K562 (cell line): ENCODE data around the gene HMBS. TPM values are rescaled to one million over a fixed set of nuclear protein-coding genes. Genes with fewer than 3 reads are reported as not detected.

ENCODE experiments used
- ATF2 ChIP-seq: sonication (generic); formaldehyde crosslinking; IDR thresholded peaks from 2 replicates; pipeline ENCODE4 v1.8.1; 2022; ENCODE audit warnings: missing genetic modification reagents
- CHAMP1 ChIP-seq: fragments of 450-650 bp; IDR thresholded peaks from 2 replicates; pipeline ENCODE4 v1.6.1; 2016; ENCODE audit warnings: mild to moderate bottlenecking
- CHD4 ChIP-seq: fragments of 200-600 bp; sonication (generic); IDR thresholded peaks from 3 replicates; pipeline ENCODE4 v1.6.1; 2012; ENCODE audit warnings: low read depth, mild to moderate bottlenecking, mixed read lengths, low read length, inconsistent platforms; ENCODE audit not compliant: insufficient read depth, insufficient replicate concordance, poor library complexity, severe bottlenecking
- EP300 ChIP-seq: IDR thresholded peaks from 2 replicates; pipeline ENCODE4 v1.6.1; 2012; ENCODE audit warnings: low read length, improper control_type of control experiment
- ETV1 ChIP-seq: fragments of 450-650 bp; conservative IDR thresholded peaks from 2 replicates; pipeline ENCODE4 v1.6.1; 2016; ENCODE audit warnings: missing genetic modification characterization, control low read depth, low read depth, missing compliant biosample characterization
- GATA2 ChIP-seq: sonication (generic); formaldehyde crosslinking; IDR thresholded peaks from 2 replicates; pipeline ENCODE4 v1.4.0; 2020; ENCODE audit warnings: mild to moderate bottlenecking, missing genetic modification reagents
- HMGN3 ChIP-seq: IDR thresholded peaks from 2 replicates; pipeline ENCODE4 v1.6.1; 2011; ENCODE audit warnings: borderline replicate concordance, low read depth, mild to moderate bottlenecking, mixed read lengths, low read length; ENCODE audit not compliant: insufficient read length; ENCODE audit errors: extremely low read depth
- JUND ChIP-seq, 2 experiments: IDR thresholded peaks; 2 replicates in 1 of 2; 3 replicates in 1 of 2; pipeline ENCODE4 v1.6.1; 2011; ENCODE audit warnings: borderline replicate concordance in 2 of 2, low read depth in 2 of 2, low read length in 2 of 2, improper control_type of control experiment in 1 of 2, missing biosample characterization in 1 of 2, missing genetic modification characterization in 1 of 2, missing genetic modification reagents in 1 of 2
- NELFE ChIP-seq: IDR thresholded peaks from 2 replicates; pipeline ENCODE4 v1.6.1; 2011; ENCODE audit warnings: mild to moderate bottlenecking; ENCODE audit not compliant: insufficient read depth, insufficient read length
- NR2C1 ChIP-seq, 2 experiments: fragments of 450-650 bp; IDR thresholded peaks; 2 replicates each; pipeline ENCODE4 v1.6.1; 2017; ENCODE audit warnings: mild to moderate bottlenecking in 2 of 2, antibody characterized with exemption in 1 of 2, inconsistent platforms in 1 of 2, missing compliant biosample characterization in 1 of 2, missing genetic modification characterization in 1 of 2
- SMAD1 ChIP-seq: fragments of 150-350 bp; IDR thresholded peaks from 2 replicates; pipeline ENCODE4 v1.6.1; 2014; ENCODE audit warnings: low read length, low read depth; ENCODE audit not compliant: partially characterized antibody
- SMARCA5 ChIP-seq: fragments of 450-650 bp; IDR thresholded peaks from 2 replicates; pipeline ENCODE4 v1.6.1; 2016
- SOX6 ChIP-seq: fragments of 450-650 bp; IDR thresholded peaks from 2 replicates; pipeline ENCODE4 v1.6.1; 2014; ENCODE audit warnings: mild to moderate bottlenecking
- TRIM28 ChIP-seq: fragments of 450-650 bp; IDR thresholded peaks from 2 replicates; pipeline ENCODE4 v1.6.1; 2017
- ZBTB2 ChIP-seq: fragments of 450-650 bp; IDR thresholded peaks from 2 replicates; pipeline ENCODE4 v1.6.1; 2016; ENCODE audit warnings: antibody characterized with exemption
- ZBTB43 ChIP-seq: sonication (generic); formaldehyde crosslinking; IDR thresholded peaks from 2 replicates; pipeline ENCODE4 v1.8.0; 2023; ENCODE audit warnings: mild to moderate bottlenecking, missing genetic modification reagents
- ZNF146 ChIP-seq: IDR thresholded peaks from one replicate; pipeline ENCODE4 v1.6.1; 2018; ENCODE audit warnings: missing compliant biosample characterization; ENCODE audit not compliant: unreplicated experiment
- polyA plus RNA-seq, 8 experiments: library from polyadenylated mRNA; depleted of rRNA in 4 of 8; stranded (reverse) in 5 of 8; unstranded in 3 of 8; fragments of >200 nt; fragmentation: Nextera tagmentation in 2 of 8; fragmentation: Illumina TruSeq in 1 of 8; extraction: Ambion mirVana in 2 of 8; extraction: Trizol in 1 of 8; gene quantifications; 2 replicates each; pipeline versions ENCODE4 v1.2.1 to v1.2.3, GENCODE V29; 2011 to 2014; ENCODE audit warnings: inconsistent platforms in 1 of 8, missing spikeins in 1 of 8
- total RNA-seq, 7 experiments: library from RNA; depleted of rRNA in 6 of 7; stranded (reverse); fragments of >200 nt in 6 of 7; fragmentation: Illumina TruSeq in 2 of 7; extraction: Trizol in 2 of 7; gene quantifications; 2 replicates each; pipeline versions ENCODE4 v1.2.1 to v1.2.3, GENCODE V29; 2011 to 2021; ENCODE audit warnings: low replicate concordance in 1 of 7
- TF ChIP-seq, protein P1 (sequence below): fragments of 250-450 bp; sonication (Bioruptor Pico); IDR thresholded peaks from 2 replicates; pipeline ENCODE4 v1.4.0; 2020; ENCODE audit warnings: mild to moderate bottlenecking, moderate library complexity

Gene HMBS
- total and polyA plus RNA-seq, 9 of the 15 experiments (the other 6 are each of a cell fraction or from before 2014, with no cell fraction given) = 56.9 to 385 (median 286) TPM

- TF ChIP-seq CHAMP1 (no peak; the same call in 1 of the 2 replicates), ATF2 (CRISPR knock-in tag) (no peak), GATA2 (CRISPR knock-in tag) (no peak), ETV1 (tag) (no peak), CHD4 (no peak), SMAD1 (no peak), NELFE (no peak), ZBTB43 (no peak), SMARCA5 (no peak), EP300 (peak; percentile 28; the same call in 1 of the 2 replicates), NR2C1 (IDR thresholded peaks at IDR 0.05) (no peak), NR2C1 (tag; IDR thresholded peaks at IDR 0.05) (no peak), SOX6 (peak; percentile 28; the same call in 1 of the 2 replicates), ZNF146 (CRISPR knock-in tag) (no peak), ZBTB2 (no peak), HMGN3 (no peak), JUND (IDR thresholded peaks at IDR 0.05; ENCODE audit: borderline replicate concordance, low read depth, low read length) (peak; percentile 61), JUND (tag; IDR thresholded peaks at IDR 0.05; ENCODE audit: borderline replicate concordance, low read depth, low read length) (peak; percentile 55; the same call in 2 of the 3 replicates), TRIM28 (0 out of 2 replicates have a peak, but pooled peaks have one; percentile 52)
- TF ChIP-seq, protein P1, sequence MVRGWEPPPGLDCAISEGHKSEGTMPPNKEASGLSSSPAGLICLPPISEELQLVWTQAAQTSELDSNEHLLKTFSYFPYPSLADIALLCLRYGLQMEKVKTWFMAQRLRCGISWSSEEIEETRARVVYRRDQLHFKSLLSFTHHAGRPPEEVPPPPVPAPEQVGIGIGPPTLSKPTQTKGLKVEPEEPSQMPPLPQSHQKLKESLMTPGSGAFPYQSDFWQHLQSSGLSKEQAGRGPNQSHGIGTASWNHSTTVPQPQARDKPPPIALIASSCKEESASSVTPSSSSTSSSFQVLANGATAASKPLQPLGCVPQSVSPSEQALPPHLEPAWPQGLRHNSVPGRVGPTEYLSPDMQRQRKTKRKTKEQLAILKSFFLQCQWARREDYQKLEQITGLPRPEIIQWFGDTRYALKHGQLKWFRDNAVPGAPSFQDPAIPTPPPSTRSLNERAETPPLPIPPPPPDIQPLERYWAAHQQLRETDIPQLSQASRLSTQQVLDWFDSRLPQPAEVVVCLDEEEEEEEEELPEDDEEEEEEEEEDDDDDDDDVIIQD (CRISPR knock-in tag) = no peak
Observed at GRCh38 chr11:119062779-119063178, 21.9 kb upstream of the HMBS start (continued).
